MG63 (cell line): ENCODE measurements around the gene WAC. TPM values are rescaled to one million over a fixed set of nuclear protein-coding genes. Genes with fewer than 3 reads are reported as not detected.
"Not testable (repeated sequence)": the region's sequence is repeated elsewhere in the genome, so short reads cannot be mapped to it uniquely, and the experiment has no call there.

Experiments
- DNase-seq: peaks from one replicate; pipeline ENCODE4 v3.0.0-alpha.2; 2020
- H3K27me3 ChIP-seq: fragments of 250-450 bp; sonication (Bioruptor Pico); 2 replicates; pipeline ENCODE4 v1.5.1; 2020; ENCODE audit warnings: mild to moderate bottlenecking, moderate library complexity
- H3K36me3 ChIP-seq: fragments of 250-450 bp; sonication (Bioruptor Pico); 2 replicates; pipeline ENCODE4 v1.5.1; 2020; ENCODE audit warnings: mild to moderate bottlenecking, moderate library complexity
- H3K4me3 ChIP-seq: fragments of 250-450 bp; sonication (Bioruptor Pico); 2 replicates; pipeline ENCODE4 v1.5.1; 2020; ENCODE audit warnings: mild to moderate bottlenecking, moderate library complexity
- H3K9me3 ChIP-seq: fragments of 250-450 bp; sonication (Bioruptor Pico); 2 replicates; pipeline ENCODE4 v1.5.1; 2020; ENCODE audit warnings: mild to moderate bottlenecking, moderate library complexity
- total RNA-seq: library from RNA; depleted of rRNA; stranded (reverse); fragments of >200 nt; shearing (Covaris generic); gene quantifications from 2 replicates; pipeline ENCODE4 v1.2.3, GENCODE V29; 2014; ENCODE audit warnings: low replicate concordance

WAC gene
- total RNA-seq, 1 experiment from 2014 or later = 32.6 TPM

DNA sequence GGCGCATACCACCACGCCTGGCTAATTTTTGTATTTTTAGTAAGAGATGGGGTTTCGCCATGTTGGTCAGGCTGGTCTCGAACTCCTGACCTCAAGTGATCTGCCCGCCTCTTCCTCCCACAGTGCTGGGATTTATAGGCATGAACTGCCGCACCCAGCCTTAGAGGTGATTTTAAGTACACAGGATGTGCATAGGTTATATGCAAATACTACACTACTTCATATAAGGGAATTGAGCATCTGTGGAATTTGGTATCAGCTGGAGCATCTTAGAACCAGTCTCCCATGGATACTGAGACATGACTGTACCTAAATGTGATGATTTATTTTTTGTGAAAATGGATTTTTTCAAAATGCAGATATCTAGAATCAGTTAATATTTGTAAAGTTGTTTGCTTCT is 21.1 kb downstream of the WAC start:
- Histone ChIP-seq H3K4me3 (no peak overlapping the region), H3K36me3 (peaks cover 81% of the 10 kb centered on the region), H3K27me3 (no peaks in the 10 kb centered on the region), H3K9me3 (no peaks in the 10 kb centered on the region)
- no peak for DNase-seq

DNA sequence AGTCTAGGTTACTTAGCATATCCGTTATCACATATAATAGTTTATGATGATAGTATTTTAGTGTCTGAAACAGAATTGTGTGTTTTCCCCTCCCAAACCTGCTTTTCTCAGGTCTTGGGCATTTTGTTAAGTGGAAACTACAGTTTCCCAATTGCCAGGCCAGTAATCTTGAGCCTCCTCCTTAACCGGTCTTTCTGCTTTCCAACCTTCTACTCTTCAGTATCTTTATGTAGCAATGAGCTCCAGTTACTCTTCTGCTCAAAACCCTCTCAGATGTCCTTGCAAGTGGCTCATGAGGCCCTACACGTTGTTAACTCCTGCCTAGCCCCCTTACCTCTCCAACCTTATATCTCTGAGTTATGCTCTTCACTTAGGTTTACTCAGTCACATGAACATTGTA is 22.0 kb downstream of the WAC start:
- Histone ChIP-seq H3K9me3 (no peaks in the 10 kb centered on the region), H3K4me3 (no peak overlapping the region), H3K27me3 (no peaks in the 10 kb centered on the region), H3K36me3 (peaks cover 82% of the 10 kb centered on the region)
- no peak for DNase-seq

- DNase-seq = no peak
- Histone ChIP-seq H3K36me3 (peaks cover 82% of the 10 kb centered on the region), H3K27me3 (no peaks in the 10 kb centered on the region), H3K4me3 (no peak overlapping the region), H3K9me3 (no peaks in the 10 kb centered on the region)
Measured at GRCh38 chr10:28555358-28555757, 22.4 kb downstream of the WAC start.

DNA sequence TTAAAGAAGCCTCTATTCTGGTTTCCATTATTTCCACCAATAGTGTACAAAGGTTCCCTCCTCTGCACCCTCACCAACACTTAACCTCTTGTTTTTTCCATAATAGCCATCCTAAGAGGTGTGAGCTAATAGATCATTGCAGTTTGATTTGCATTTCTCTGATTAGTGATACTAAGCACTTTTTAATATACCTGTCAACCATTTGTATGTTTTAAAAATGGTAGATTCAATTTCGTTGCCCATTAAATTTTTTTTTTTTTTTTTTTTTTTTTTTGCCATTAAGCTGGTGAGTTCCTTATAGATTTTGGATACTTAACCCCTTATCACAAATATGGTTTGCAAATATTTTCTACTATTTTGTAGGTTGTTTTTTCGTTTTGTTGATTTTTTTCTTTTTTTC is 23.2 kb downstream of the WAC start:
- Histone ChIP-seq H3K4me3 (no peak overlapping the region), H3K36me3 (peaks cover 84% of the 10 kb centered on the region), H3K27me3 (no peaks in the 10 kb centered on the region), H3K9me3 (no peaks in the 10 kb centered on the region)
- no peak for DNase-seq

- Histone ChIP-seq H3K4me3 (no peak overlapping the region), H3K9me3 (no peaks in the 10 kb centered on the region), H3K36me3 (peaks cover 88% of the 10 kb centered on the region), H3K27me3 (no peaks in the 10 kb centered on the region)
- DNase-seq = no peak
Measured at GRCh38 chr10:28558186-28558585, 25.3 kb downstream of the WAC start.

DNA sequence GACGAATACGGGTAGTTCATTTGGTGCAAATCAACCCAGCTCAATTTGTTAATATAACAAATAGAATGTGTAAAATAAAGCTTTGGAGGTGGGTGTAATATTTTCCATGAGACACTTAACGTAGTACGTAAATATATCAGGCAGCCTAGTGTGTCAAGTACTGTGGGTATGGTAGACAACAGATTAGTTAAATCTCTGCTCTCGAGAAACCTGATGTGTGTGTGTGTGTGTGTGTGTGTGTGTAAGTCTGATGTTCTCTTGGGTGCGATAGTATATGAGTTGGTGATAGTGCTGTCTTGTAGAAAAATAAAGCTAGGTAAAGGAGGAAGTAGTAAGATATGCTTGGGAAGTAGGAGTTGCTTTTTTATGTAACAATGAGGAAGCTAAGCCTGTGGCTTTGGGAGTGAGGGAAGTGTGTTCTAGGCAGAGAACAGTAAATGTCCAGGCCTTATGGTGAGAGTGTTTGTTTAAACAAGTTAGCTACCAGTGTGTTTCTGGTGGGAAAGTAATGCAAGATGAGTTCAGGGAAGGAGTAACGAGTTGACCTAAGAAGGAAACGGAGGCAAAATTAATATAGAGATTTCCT is 26.1 kb downstream of the WAC start:
- DNase-seq = no peak
- Histone ChIP-seq H3K9me3 (no peaks in the 10 kb centered on the region), H3K27me3 (no peaks in the 10 kb centered on the region), H3K36me3 (peaks cover 85% of the 10 kb centered on the region), H3K4me3 (no peak overlapping the region)

- H3K9me3 ChIP-seq = no peaks in the 10 kb centered on the region
- peaks cover 83% of the 10 kb centered on the region for H3K36me3 ChIP-seq
- DNase-seq = no peak
- H3K4me3 ChIP-seq = no peak overlapping the region
- no peaks in the 10 kb centered on the region for H3K27me3 ChIP-seq
Measured at GRCh38 chr10:28559618-28560017, 26.7 kb downstream of the WAC start.

GRCh38 chr10:28560617-28561016 is 27.7 kb downstream of the WAC start:
- Histone ChIP-seq H3K9me3 (no peaks in the 10 kb centered on the region), H3K4me3 (no peak overlapping the region), H3K27me3 (no peaks in the 10 kb centered on the region), H3K36me3 (peaks cover 82% of the 10 kb centered on the region)
- DNase-seq = no peak

- Histone ChIP-seq H3K9me3 (no peaks in the 10 kb centered on the region), H3K4me3 (no peak overlapping the region), H3K36me3 (peaks cover 77% of the 10 kb centered on the region), H3K27me3 (no peaks in the 10 kb centered on the region)
- no peak for DNase-seq
Measured at GRCh38 chr10:28561531-28561930, 28.6 kb downstream of the WAC start.

- peaks cover 57% of the 10 kb centered on the region for H3K36me3 ChIP-seq
- no peaks in the 10 kb centered on the region for H3K27me3 ChIP-seq
- no peaks in the 10 kb centered on the region for H3K9me3 ChIP-seq
- no peak for DNase-seq
- no peak overlapping the region for H3K4me3 ChIP-seq
Measured at GRCh38 chr10:28564905-28565304, 32.0 kb downstream of the WAC start.

DNA sequence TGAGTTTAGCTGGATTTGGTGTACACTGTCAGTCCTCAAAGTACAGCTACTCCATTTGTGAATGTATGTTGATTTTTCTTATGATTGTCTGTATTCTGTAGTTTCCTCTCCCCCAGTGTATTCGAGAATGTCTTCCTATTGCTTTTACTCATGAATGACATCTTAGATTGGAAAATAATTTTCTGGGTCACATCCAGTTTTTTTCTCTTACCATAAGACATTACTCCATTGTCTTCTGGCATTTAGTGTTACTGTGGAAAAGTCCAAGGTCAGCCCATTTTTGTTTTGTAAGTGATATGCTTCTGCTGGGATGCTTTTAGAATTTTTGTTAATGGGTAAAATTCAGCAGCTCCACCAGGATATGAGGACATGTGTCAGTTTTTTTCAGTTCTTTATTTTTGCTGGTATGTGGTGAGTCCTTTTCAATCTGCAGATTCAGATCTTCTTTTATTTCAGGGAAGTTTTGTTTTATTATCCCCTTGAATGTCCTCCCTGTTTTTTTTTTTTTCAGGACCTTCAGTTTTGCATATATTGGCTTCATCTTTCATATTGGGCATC is 33.6 kb downstream of the WAC start:
- Histone ChIP-seq H3K4me3 (no peak overlapping the region), H3K9me3 (no peaks in the 10 kb centered on the region), H3K27me3 (no peaks in the 10 kb centered on the region), H3K36me3 (peaks cover 55% of the 10 kb centered on the region)
- DNase-seq = no peak

- no peak for DNase-seq
- H3K27me3 ChIP-seq = no peaks in the 10 kb centered on the region
- peaks cover 45% of the 10 kb centered on the region for H3K36me3 ChIP-seq
- H3K4me3 ChIP-seq = no peak overlapping the region
- H3K9me3 ChIP-seq = no peaks in the 10 kb centered on the region
Measured at GRCh38 chr10:28569506-28570159, 36.7 kb downstream of the WAC start.

- no peak for DNase-seq
- H3K9me3 ChIP-seq = no peaks in the 10 kb centered on the region
- peaks cover 48% of the 10 kb centered on the region for H3K36me3 ChIP-seq
- no peak overlapping the region for H3K4me3 ChIP-seq
- no peaks in the 10 kb centered on the region for H3K27me3 ChIP-seq
Measured at GRCh38 chr10:28570598-28570997, 37.7 kb downstream of the WAC start.

DNA sequence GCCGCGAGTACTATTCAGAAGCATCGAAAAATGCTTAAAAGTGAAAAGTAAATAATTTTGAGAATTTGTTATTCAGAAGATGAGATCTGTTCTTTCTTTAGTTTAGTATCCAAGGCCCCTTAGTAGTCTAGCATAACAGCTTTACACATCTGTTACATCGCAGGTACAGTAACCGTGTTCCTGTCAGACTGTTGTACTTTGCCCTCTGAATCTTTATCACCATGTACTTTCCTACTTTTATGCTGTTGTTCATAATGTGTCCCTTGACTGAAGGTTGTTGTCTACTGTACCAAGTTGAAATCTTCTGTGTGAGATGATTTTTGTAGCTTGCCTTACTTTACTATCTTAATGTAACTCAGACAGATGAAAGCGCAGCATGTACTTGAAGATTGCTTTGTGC is 38.3 kb downstream of the WAC start:
- H3K9me3 ChIP-seq = no peaks in the 10 kb centered on the region
- H3K36me3 ChIP-seq = peaks cover 52% of the 10 kb centered on the region
- H3K4me3 ChIP-seq = no peak overlapping the region
- DNase-seq = no peak
- H3K27me3 ChIP-seq = no peaks in the 10 kb centered on the region

GRCh38 chr10:28574214-28574613 is 41.3 kb downstream of the WAC start:
- not testable (repeated sequence) for H3K4me3 ChIP-seq, DNase-seq, H3K27me3 ChIP-seq, H3K9me3 ChIP-seq
- peaks cover 51% of the 10 kb centered on the region for H3K36me3 ChIP-seq

GRCh38 chr10:28575852-28576251 is 42.9 kb downstream of the WAC start:
- Histone ChIP-seq H3K4me3 (no peak overlapping the region), H3K27me3 (no peaks in the 10 kb centered on the region), H3K36me3 (peaks cover 42% of the 10 kb centered on the region), H3K9me3 (no peaks in the 10 kb centered on the region)
- DNase-seq = no peak

DNA sequence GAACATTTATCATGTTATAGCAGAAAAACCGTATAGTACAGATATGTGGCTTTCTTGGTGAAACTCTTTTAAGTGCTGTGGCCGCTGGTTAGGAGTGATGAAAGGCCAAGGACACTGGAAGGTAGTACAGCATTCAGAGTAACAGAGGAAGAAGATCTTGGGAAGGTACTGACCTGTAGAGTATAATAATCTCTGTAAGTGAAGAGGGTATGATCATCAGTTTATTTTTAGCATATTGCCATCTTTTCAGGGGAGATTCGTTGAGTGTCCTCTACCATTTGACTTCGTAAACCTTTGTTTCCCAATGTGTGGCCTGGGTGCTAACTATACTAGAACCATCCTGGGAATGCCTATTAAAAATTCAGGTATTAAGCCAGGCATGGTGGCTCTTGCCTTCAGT is 44.6 kb downstream of the WAC start:
- Histone ChIP-seq H3K27me3 (no peaks in the 10 kb centered on the region), H3K9me3 (no peaks in the 10 kb centered on the region), H3K36me3 (peaks cover 46% of the 10 kb centered on the region), H3K4me3 (no peak overlapping the region)
- no peak for DNase-seq

DNA sequence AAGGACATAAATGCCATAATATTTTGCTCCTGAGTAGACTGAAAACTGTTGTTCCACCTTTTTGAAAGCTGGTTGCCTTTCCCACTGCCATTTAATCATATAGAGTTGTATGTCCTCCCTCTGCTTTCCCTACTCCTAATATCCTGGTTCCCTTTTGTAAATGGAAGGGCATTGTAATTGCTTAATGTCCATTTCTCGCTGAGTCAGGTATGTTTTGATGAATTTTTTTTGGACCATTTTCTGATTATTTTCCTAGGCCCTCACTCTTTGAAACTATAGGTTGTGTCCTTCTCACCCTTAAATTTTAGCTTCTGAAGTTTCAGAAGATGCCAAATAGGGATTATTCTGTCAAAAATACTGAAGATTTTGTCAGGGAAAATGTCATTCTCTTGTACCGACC is 45.5 kb downstream of the WAC start:
- H3K27me3 ChIP-seq = no peaks in the 10 kb centered on the region
- peaks cover 52% of the 10 kb centered on the region for H3K36me3 ChIP-seq
- no peak overlapping the region for H3K4me3 ChIP-seq
- no peak for DNase-seq
- H3K9me3 ChIP-seq = no peaks in the 10 kb centered on the region
